CD4-positive, alpha-beta T cell treated with Interleukin-6 at 100 ng/mL for 8 hours (primary cell): ENCODE measurements around the gene TTLL3.
"Not testable (repeated sequence)": the region's sequence is repeated elsewhere in the genome, so short reads cannot be mapped to it uniquely, and the experiment has no call there.

Experiments
- DNase-seq: peaks from one replicate; pipeline ENCODE4 v3.0.0-alpha.2; 2020; ENCODE audit warnings: mixed read lengths, low spot score

Gene TTLL3

DNA sequence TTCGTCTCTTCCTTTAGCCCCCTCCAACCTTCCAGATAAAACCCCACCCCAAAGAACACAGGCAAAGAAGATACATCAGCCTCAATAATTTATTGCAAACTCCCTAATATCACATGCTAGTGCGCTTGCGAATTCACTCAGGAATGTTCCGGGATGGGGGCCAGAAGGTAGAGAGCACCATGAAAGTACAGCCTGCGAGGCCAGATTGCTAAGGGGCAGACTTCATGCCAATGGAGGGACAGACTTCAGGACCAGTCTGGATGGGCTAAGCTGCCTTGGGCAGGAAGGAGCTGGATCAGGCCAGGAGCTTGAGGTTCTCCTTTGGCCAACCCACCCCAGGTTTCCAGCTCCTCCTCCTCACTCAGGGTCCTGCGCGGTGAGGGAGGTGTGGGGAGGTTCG lies 56.6 kb downstream of the TTLL3 start:
- no peak for DNase-seq

DNA sequence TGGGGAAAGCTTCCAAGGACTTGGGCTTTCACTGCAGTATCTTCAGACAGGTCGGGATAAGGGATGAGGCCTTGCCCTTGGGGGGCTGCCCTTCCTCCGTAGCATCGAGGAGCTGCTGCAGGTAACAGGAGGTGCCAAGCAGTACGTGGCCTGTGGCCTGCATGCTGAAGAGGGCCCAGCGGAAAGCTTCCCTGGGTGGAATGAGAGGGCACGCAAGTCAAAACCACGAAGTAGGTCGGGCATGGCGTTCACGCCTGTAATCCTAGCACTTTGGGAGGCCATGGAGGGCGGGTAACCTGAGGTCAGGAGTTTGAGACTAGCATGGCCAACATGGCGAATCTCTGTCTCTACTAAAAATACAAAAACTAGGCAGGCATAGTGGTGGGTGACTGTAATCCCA lies 57.0 kb downstream of the TTLL3 start:
- no peak for DNase-seq

DNA sequence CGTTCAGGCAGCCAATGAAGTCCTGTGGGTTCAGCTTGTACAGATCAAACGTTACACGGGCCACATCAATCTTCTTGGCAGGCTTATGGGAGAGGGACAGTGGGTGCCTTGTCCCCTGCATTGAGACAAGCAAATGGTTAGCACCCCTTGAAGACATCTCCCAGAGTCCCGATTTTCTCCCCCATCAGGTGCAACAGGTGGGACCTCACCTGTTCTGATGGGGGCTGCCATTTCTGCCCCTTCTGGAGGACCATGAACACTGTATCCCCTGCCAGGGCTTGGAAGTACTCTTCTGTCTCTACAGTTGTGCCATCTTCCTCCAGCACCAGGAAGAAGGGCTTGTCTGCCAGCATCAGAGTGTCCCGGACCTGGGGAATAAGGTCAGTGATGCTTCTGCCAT lies 59.9 kb downstream of the TTLL3 start:
- no peak for DNase-seq

DNA sequence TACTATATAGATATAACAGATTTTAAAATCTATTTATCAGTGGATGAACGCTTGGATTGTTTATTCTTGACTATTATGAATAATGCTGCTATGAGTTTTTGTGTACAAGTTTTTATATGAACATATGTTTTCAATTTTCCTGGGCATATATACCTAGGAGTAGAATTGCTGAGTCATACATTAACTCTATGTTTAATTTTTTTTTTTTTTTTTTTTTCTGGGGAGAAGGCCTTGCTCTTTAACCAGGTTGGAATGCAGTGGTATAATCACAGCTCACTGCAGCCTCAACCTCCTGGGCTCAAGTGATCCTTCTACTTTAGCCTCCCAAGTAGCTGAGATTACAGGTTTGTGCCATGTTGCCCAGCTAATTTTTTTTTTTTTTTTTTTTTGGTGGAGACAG lies 60.9 kb downstream of the TTLL3 start:
- no peak for DNase-seq

- DNase-seq = not testable (repeated sequence)
These were observed 62.0 kb downstream of the TTLL3 start for GRCh38 chr3:9872067-9872466.

GRCh38 chr3:9875448-9875847 lies 65.4 kb downstream of the TTLL3 start:
- no peak for DNase-seq

- DNase-seq = not testable (repeated sequence)
These were observed 66.2 kb downstream of the TTLL3 start for GRCh38 chr3:9876255-9876654.

DNA sequence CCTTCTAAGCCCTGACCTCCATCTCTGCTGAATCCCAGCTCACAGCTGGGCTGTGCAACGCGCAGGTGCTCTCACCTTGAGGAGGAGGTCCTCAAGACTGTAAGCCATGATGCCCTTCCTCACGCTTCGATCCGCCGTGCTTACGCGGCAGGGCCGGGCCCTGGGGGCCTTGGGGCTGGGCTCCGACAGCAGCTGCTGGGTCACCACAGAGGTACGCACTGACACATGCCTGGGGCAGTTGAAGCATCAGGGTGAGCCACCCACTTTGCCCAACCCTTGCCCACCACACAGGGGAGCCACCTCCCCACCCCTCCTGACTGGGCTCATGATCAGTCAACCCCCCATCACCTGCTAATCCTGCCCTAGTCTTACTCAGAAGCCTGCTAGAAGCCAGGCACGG lies 66.9 kb downstream of the TTLL3 start:
- DNase-seq = no peak

GRCh38 chr3:9878700-9879099 lies 68.6 kb downstream of the TTLL3 start:
- no peak for DNase-seq

GRCh38 chr3:9879830-9880549 lies 69.9 kb downstream of the TTLL3 start, which contains the start of gene CIDEC:
Gene CIDEC (minus strand): TSS chr3:9880253. CDS start chr3:9878486, 1,767 bp downstream.
- DNase-seq = no peak

DNA sequence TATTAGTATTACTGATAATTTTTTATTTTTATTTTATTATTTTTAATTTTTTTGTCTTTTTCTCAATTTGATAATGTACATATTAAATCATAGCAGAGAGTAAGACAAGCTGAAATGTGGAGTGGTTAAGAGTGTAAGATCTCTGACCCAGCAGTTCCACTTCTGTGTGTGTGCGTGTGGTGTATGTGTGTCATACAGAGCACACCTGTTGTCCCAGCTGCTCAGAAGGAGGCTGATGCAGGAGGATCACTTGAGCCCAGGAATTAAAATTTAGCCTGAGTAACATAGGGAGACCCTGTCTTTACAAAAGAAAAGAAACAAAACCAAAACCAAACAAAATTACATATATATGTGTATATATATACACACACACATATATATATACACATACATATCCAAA lies 71.4 kb downstream of the TTLL3 start:
- no peak for DNase-seq

DNA sequence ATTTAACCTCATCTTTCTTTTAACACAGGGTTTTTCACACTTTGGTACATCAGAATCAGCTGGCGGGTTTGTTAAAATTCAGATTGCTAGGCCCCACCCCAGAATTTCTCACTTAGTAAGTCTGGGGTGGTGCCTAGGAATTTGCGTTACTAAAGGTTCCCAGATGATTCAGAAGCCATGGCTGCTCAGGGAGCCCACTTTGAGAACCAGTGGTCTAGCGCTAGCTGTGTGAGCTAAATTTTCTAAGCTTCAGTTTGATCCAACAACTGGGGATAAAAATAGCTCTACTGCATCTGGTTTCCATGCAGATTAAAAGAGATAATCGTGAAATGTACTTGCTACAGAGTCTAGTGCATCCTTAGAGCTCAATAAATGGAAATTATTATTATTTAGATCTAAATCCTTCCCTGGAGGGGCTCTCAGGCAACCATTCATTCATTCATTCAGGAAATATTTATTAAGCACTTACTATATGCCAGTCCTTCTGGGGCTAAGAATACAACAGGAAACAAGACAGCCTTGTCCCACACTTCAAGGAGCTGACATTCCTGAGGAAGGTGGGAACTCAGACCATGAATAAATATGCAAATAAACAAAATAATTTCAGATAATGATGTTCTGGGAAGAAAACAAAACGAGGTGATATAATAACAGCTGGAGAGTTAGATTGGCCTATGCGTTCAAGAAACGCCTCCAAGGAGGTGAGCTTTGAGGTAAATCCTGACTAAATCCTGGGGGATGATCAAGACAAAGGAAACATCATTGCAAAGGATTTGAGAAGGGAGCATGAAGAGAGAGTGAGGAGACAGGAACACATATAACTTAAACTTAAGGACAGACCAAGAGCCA lies 73.9 kb downstream of the TTLL3 start:
- no peak for DNase-seq

DNA sequence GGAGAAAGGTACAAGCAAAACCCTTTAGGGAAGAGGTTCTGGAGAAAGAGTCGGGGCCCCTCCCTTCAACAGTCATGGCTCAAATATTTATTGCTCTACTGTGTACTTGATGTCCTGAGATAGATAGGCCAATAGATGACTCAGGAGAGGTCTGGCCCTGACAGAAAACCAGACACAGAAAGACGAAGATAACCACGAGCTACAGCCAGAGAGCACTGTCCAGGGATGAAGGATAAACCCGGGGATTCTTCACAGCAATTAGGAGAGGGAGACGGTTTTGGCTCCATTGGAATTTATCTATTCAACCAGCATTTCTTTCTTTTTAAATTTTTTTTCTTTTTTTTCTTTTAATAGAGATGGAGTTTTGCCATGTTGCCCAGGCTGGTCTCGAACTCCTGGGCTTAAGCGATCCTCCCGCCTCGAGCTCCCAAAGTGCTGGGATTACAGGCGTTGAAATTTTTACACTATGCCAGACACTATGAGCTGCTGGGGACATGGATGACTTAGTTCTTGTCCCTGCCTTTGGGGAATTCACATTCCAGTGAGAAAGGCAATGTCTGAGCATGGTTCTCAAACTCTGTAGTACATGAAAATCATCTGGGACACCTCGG lies 74.6 kb downstream of the TTLL3 start:
- no peak for DNase-seq
